ENCODE results near the gene TSPYL2. TPM values are rescaled to one million over a fixed set of nuclear protein-coding genes. Genes with fewer than 3 reads are reported as not detected.

TSPYL2 gene
- total and polyA plus RNA-seq, 2 of the 8 experiments (the other 6 are each of a cell fraction or from before 2014, with no cell fraction given): 13.4 to 13.7 TPM

- POLR2A ChIA-PET (ENCODE audit: partially characterized antibody): interaction anchor here (1.4 kb wide), 1 partner anchor 17 kb away, joined by 3 read pairs; no protein-coding TSS in a partner anchor
- H3K79me1 ChIP-seq (ENCODE audit: low read depth, low read length): no peaks in the 10 kb centered on the region
- TF ChIP-seq RBBP5 (IDR thresholded peaks at IDR 0.05; ENCODE audit: borderline replicate concordance, low read depth, low read length): no peak
- no peak for TF ChIP-seq EGR1 (IDR thresholded peaks at IDR 0.05; ENCODE audit: borderline replicate concordance, low read depth, low read length)
- no peak for TF ChIP-seq SIRT6 (IDR thresholded peaks at IDR 0.05; ENCODE audit: low read length)
- TF ChIP-seq RAD21 (IDR thresholded peaks at IDR 0.05 in 1 of 2, conservative IDR thresholded peaks at IDR 0.05 in 1 of 2; ENCODE audit: low read depth in 2 of 2, low read length in 2 of 2): no peak
- TF ChIP-seq TAF1 (IDR thresholded peaks at IDR 0.05; ENCODE audit: low read depth, low read length): no peak
- TF ChIP-seq RFX5 (IDR thresholded peaks at IDR 0.05; ENCODE audit: borderline replicate concordance, low read depth, low read length): no peak
- no peak for TF ChIP-seq TCF12 (IDR thresholded peaks at IDR 0.05; ENCODE audit: low read depth, low read length)
- TF ChIP-seq CTBP2 (IDR thresholded peaks at IDR 0.05; ENCODE audit: borderline replicate concordance, insufficient read depth, insufficient read length, low read length): no peak
- TF ChIP-seq CBX8 (IDR thresholded peaks at IDR 0.05; ENCODE audit: borderline replicate concordance, low read depth, low read length): no peak
- no peak for TF ChIP-seq ASH2L (IDR thresholded peaks at IDR 0.05; ENCODE audit: low read length)
- TF ChIP-seq HDAC6 (IDR thresholded peaks at IDR 0.05; ENCODE audit: low read depth, low read length): no peak
These were observed 7.8 kb downstream of the TSPYL2 start for GRCh38 chrX:53089925-53090324.

More at GRCh38 chrX:53089925-53090324, 7.8 kb downstream of the TSPYL2 start:
- Histone ChIP-seq H3K4me3 (ENCODE audit: extremely low read depth in 1 of 4, insufficient read depth in 2 of 4, low read depth in 3 of 4, low read length in 4 of 4) (no peak overlapping the region), H3K27me3 (replicated peaks in 1 of 4; ENCODE audit: control insufficient read depth in 3 of 4, extremely low read depth in 1 of 4, insufficient read depth in 3 of 4, low read length in 3 of 4) (no peaks in the 10 kb centered on the region), H4K5ac (ENCODE audit: insufficient read length, low read depth, low read length) (no peak overlapping the region), H4K91ac (replicated peaks; ENCODE audit: insufficient read length, low read length) (no peak overlapping the region), H3K4ac (replicated peaks; ENCODE audit: insufficient read length, low read depth, low read length) (no peak overlapping the region), H3K23ac (ENCODE audit: insufficient read length) (no peak overlapping the region), H2BK20ac (ENCODE audit: low read length) (no peak overlapping the region), H2AK5ac (ENCODE audit: low read depth, low read length) (no peak overlapping the region), H4K8ac (ENCODE audit: extremely low read depth, insufficient read depth, low read length) (no peak overlapping the region), H3K79me2 (ENCODE audit: control insufficient read depth in 1 of 2, insufficient read depth in 2 of 2, low read length in 2 of 2) (peaks cover 0 to 2% of the 10 kb centered on the region in 2 experiments; a peak in 2 of 4 replicates), H2BK5ac (ENCODE audit: low read depth, low read length) (no peak overlapping the region), H3K23me2 (ENCODE audit: low read depth, low read length) (peaks cover 3% of the 10 kb centered on the region; the same call in 1 of the 2 replicates), H3K9ac (replicated peaks in 1 of 4; ENCODE audit: extremely low read depth in 1 of 4, low read depth in 3 of 4, low read length in 3 of 4) (no peak overlapping the region), H2BK15ac (ENCODE audit: low read length) (no peak overlapping the region), H4K20me1 (replicated peaks in 1 of 2; ENCODE audit: control insufficient read depth in 1 of 2, insufficient read depth in 2 of 2, low read length in 2 of 2) (no peaks in the 10 kb centered on the region), H2AFZ (ENCODE audit: low read length) (no peak overlapping the region), H2BK12ac (ENCODE audit: low read depth, low read length) (no peak overlapping the region), H3K18ac (ENCODE audit: extremely low read depth, low read length) (no peak overlapping the region), H3K36me3 (ENCODE audit: control insufficient read depth in 2 of 4, insufficient read depth in 4 of 4, low read length in 3 of 4) (peaks cover 4 to 24% (median 12%) of the 10 kb centered on the region in 4 experiments; a peak in 7 of 8 replicates), H2BK120ac (replicated peaks; ENCODE audit: low read depth, low read length) (no peak overlapping the region), H3K27ac (ENCODE audit: low read depth, low read length) (no peak overlapping the region), H3K56ac (replicated peaks; ENCODE audit: insufficient read length, low read depth, low read length) (no peak overlapping the region), H3K9me3 (ENCODE audit: insufficient read depth in 2 of 2, low read depth in 1 of 2, low read length in 1 of 2) (no peaks in the 10 kb centered on the region), H3K14ac (ENCODE audit: insufficient read length) (no peak overlapping the region), H3K4me2 (ENCODE audit: insufficient read depth in 1 of 2, low read depth in 2 of 2, low read length in 2 of 2) (no peak overlapping the region), H3K4me1 (replicated peaks in 1 of 4; ENCODE audit: control insufficient read depth in 3 of 4, insufficient read depth in 4 of 4, low read length in 3 of 4) (peaks cover 0 to 2% (median under 1%) of the 10 kb centered on the region in 4 experiments; a peak in 2 of 7 replicates)
- FAIRE-seq (no peak), DNase-seq (ENCODE audit: low read depth in 1 of 2, low spot score in 2 of 2) (no peak)
- 94% methylated on average over 2 of the region's 2 CpGs; no CpG with 5 or more reads in 1 of the 2 experiments for WGBS, 2 experiments (ENCODE audit: extremely low coverage in 1 of 2, insufficient coverage in 1 of 2, insufficient read length in 1 of 2, insufficient replicate concordance in 2 of 2, low coverage in 1 of 2, low lambda C conversion rate in 2 of 2, missing lambda C conversion rate in 1 of 2)
- CTCF ChIA-PET (ENCODE audit: partially characterized antibody): interaction anchor here (1.2 to 2.1 kb wide), 4 partner anchors 18 to 93 kb away, joined by 3 to 7 read pairs (median 4); no protein-coding TSS in a partner anchor
